MM.1S (cell line): ENCODE measurements around the gene LCNL1.

ENCODE experiments used
- CTCF ChIP-seq: fragments of 300-600 bp; sonication (generic); IDR thresholded peaks from 2 replicates; pipeline ENCODE4 v1.5.1; 2016; ENCODE audit warnings: antibody characterized with exemption, low read length, mixed read lengths
- EZH2 ChIP-seq: fragments of 300-600 bp; sonication (generic); optimal IDR thresholded peaks from 2 replicates; pipeline ENCODE3; 2017; ENCODE audit warnings: low read depth, mild to moderate bottlenecking, antibody characterized with exemption, low read length, mixed read lengths
- EZH2phosphoT487 ChIP-seq: fragments of 300-600 bp; sonication (generic); IDR thresholded peaks from 2 replicates; pipeline ENCODE4 v1.6.1; 2018; ENCODE audit warnings: antibody characterized with exemption, low read length

- no peak for TF ChIP-seq CTCF
- TF ChIP-seq EZH2phosphoT487 = no peak
- no peak for TF ChIP-seq EZH2
Observed at GRCh38 chr9:136971746-136972145, 11.0 kb upstream of the LCNL1 start.
